WTC11 (cell line): ENCODE data around the gene POLR3A. TPM values are rescaled to one million over a fixed set of nuclear protein-coding genes. Genes with fewer than 3 reads are reported as not detected.

Experiments
- ATAC-seq: fragments of 200-7000 bp; cut with Tn5 transposase; 2 replicates; pipeline ENCODE4 v1.10.0; 2021; ENCODE audit warnings: mild to moderate bottlenecking, moderate library complexity
- CTCF ChIA-PET: fragments of 300-600 bp; sonication (Branson Sonifier 250); formaldehyde crosslinking; loops from one replicate; lab custom pipeline; 2021; ENCODE audit warnings: antibody characterized with exemption; lab: Charles Lee
- POLR2A ChIA-PET: fragments of 350-600 bp; sonication (Branson Sonifier 250); formaldehyde crosslinking; loops from one replicate; lab custom pipeline; 2021; ENCODE audit warnings: antibody characterized with exemption; lab: Charles Lee
- DNase-seq: peaks from one replicate; pipeline ENCODE4 v3.0.0; 2021; ENCODE audit warnings: low spot score
- H3K27ac Mint-ChIP-seq: 2 replicates; pipeline ENCODE4 v1.8.0; 2021; ENCODE audit warnings: mixed read lengths
- H3K27me3 Mint-ChIP-seq: 2 replicates; pipeline ENCODE4 v1.8.0; 2021; ENCODE audit warnings: low read depth, mild to moderate bottlenecking, moderate library complexity, mixed read lengths
- H3K36me3 Mint-ChIP-seq: 2 replicates; pipeline ENCODE4 v1.8.0; 2021; ENCODE audit warnings: mixed read lengths
- H3K4me1 Mint-ChIP-seq: 2 replicates; pipeline ENCODE4 v1.8.0; 2022; ENCODE audit warnings: mixed read lengths
- H3K4me3 Mint-ChIP-seq: 2 replicates; pipeline ENCODE4 v1.8.0; 2021; ENCODE audit warnings: mild to moderate bottlenecking, moderate library complexity, mixed read lengths
- H3K9me3 Mint-ChIP-seq: 2 replicates; pipeline ENCODE4 v1.8.0; 2021; ENCODE audit warnings: mixed read lengths
- AFF4 ChIP-seq: sonication (generic); formaldehyde crosslinking; IDR thresholded peaks from 2 replicates; pipeline ENCODE4 v1.8.1; 2023; ENCODE audit warnings: mild to moderate bottlenecking, missing genetic modification reagents, borderline replicate concordance
- ATF1 ChIP-seq: sonication (generic); formaldehyde crosslinking; IDR thresholded peaks from 2 replicates; pipeline ENCODE4 v1.8.1; 2023; ENCODE audit warnings: mild to moderate bottlenecking, moderate library complexity, missing genetic modification reagents
- FOXK1 ChIP-seq: sonication (generic); formaldehyde crosslinking; IDR thresholded peaks from 2 replicates; pipeline ENCODE4 v1.8.0; 2022; ENCODE audit warnings: mild to moderate bottlenecking, moderate library complexity, missing genetic modification reagents
- FOXP1 ChIP-seq: sonication (generic); formaldehyde crosslinking; IDR thresholded peaks from 2 replicates; pipeline ENCODE4 v1.8.0; 2022; ENCODE audit warnings: missing genetic modification reagents, mild to moderate bottlenecking, moderate library complexity, borderline replicate concordance
- GTF2I ChIP-seq: fragments of 250-450 bp; sonication (Bioruptor Pico); conservative IDR thresholded peaks from 2 replicates; pipeline ENCODE4 v1.4.0; 2021; ENCODE audit warnings: mild to moderate bottlenecking
- NFE2L1 ChIP-seq: sonication (generic); formaldehyde crosslinking; IDR thresholded peaks from 2 replicates; pipeline ENCODE4 v1.8.1; 2023; ENCODE audit warnings: missing genetic modification reagents
- OVOL2 ChIP-seq: fragments of 250-450 bp; sonication (Bioruptor Pico); IDR thresholded peaks from 2 replicates; pipeline ENCODE4 v1.9.0; 2021; ENCODE audit warnings: mild to moderate bottlenecking, borderline replicate concordance
- SMAD4 ChIP-seq: sonication (generic); formaldehyde crosslinking; IDR thresholded peaks from 2 replicates; pipeline ENCODE4 v1.8.0; 2022; ENCODE audit warnings: mild to moderate bottlenecking, missing genetic modification reagents
- TEAD1 ChIP-seq: sonication (generic); formaldehyde crosslinking; IDR thresholded peaks from 2 replicates; pipeline ENCODE4 v1.8.0; 2022; ENCODE audit warnings: mild to moderate bottlenecking, missing genetic modification reagents
- TEAD4 ChIP-seq: sonication (generic); formaldehyde crosslinking; IDR thresholded peaks from 2 replicates; pipeline ENCODE4 v1.8.0; 2022; ENCODE audit warnings: mild to moderate bottlenecking, missing genetic modification reagents
- ZBTB21 ChIP-seq: sonication (generic); formaldehyde crosslinking; IDR thresholded peaks from 2 replicates; pipeline ENCODE4 v1.8.1; 2023; ENCODE audit warnings: mild to moderate bottlenecking, missing genetic modification reagents, borderline replicate concordance
- ZMAT4 ChIP-seq: fragments of 250-450 bp; sonication (Bioruptor Pico); IDR thresholded peaks from 2 replicates; pipeline ENCODE4 v1.9.0; 2021; ENCODE audit warnings: mild to moderate bottlenecking
- ZNF121 ChIP-seq: sonication (generic); formaldehyde crosslinking; IDR thresholded peaks from 2 replicates; pipeline ENCODE4 v1.8.0; 2023; ENCODE audit warnings: missing genetic modification reagents
- ZNF138 ChIP-seq: sonication (generic); formaldehyde crosslinking; conservative IDR thresholded peaks from 2 replicates; pipeline ENCODE4 v1.8.1; 2022; ENCODE audit warnings: mild to moderate bottlenecking, moderate library complexity, missing genetic modification reagents
- ZNF232 ChIP-seq: sonication (generic); formaldehyde crosslinking; IDR thresholded peaks from 2 replicates; pipeline ENCODE4 v1.8.0; 2022; ENCODE audit warnings: mild to moderate bottlenecking, missing genetic modification reagents
- ZNF281 ChIP-seq: sonication (generic); formaldehyde crosslinking; IDR thresholded peaks from 2 replicates; pipeline ENCODE4 v1.8.0; 2023; ENCODE audit warnings: mild to moderate bottlenecking, missing genetic modification reagents
- ZNF396 ChIP-seq: fragments of 250-450 bp; sonication (Bioruptor Pico); IDR thresholded peaks from 2 replicates; pipeline ENCODE4 v1.8.0; 2021; ENCODE audit warnings: mild to moderate bottlenecking, moderate library complexity, borderline replicate concordance
- ZNF425 ChIP-seq: fragments of 250-450 bp; sonication (Bioruptor Pico); conservative IDR thresholded peaks from 2 replicates; pipeline ENCODE4 v1.9.0; 2021; ENCODE audit warnings: mild to moderate bottlenecking
- total RNA-seq: library from RNA; stranded (reverse); gene quantifications from 3 replicates; pipeline ENCODE4 v1.2.3, GENCODE V29; 2021
- TF ChIP-seq, protein P1 (sequence below): sonication (generic); formaldehyde crosslinking; IDR thresholded peaks from 2 replicates; pipeline ENCODE4 v1.8.0; 2022; ENCODE audit warnings: mild to moderate bottlenecking, missing genetic modification reagents
- TF ChIP-seq, protein P2 (sequence below): sonication (generic); formaldehyde crosslinking; IDR thresholded peaks from 2 replicates; pipeline ENCODE4 v1.8.0; 2022; ENCODE audit warnings: mild to moderate bottlenecking, missing genetic modification reagents
- TF ChIP-seq, protein P3 (sequence below): sonication (generic); formaldehyde crosslinking; IDR thresholded peaks from 2 replicates; pipeline ENCODE4 v1.8.1; 2023; ENCODE audit warnings: mild to moderate bottlenecking, missing genetic modification reagents

The POLR3A gene
- total RNA-seq, 1 experiment from 2014 or later, result 32.2 TPM

GRCh38 chr10:77949167-77949566 is 80.1 kb downstream of the POLR3A start:
- Mint-ChIP-seq H3K27me3 (0 out of 2 replicates have a peak, but pooled peaks cover 3% of the 10 kb centered on the region), H3K9me3 (peaks cover 18% of the 10 kb centered on the region), H3K36me3 (peaks cover 21% of the 10 kb centered on the region), H3K27ac (peak overlapping the region; percentile 97), H3K4me1 (peaks cover 14% of the 10 kb centered on the region), H3K4me3 (peak overlapping the region; percentile 30)
- ATAC-seq (peak; percentile 98), DNase-seq (peak; percentile 84)
- TF ChIP-seq TEAD4 (CRISPR knock-in tag) (0 out of 2 replicates have a peak, but pooled peaks have one; percentile 59), TEAD1 (CRISPR knock-in tag) (peak; percentile 74; the same call in 1 of the 2 replicates), NFE2L1 (peak; percentile 82), SMAD4 (CRISPR knock-in tag) (peak; percentile 75; the same call in 1 of the 2 replicates), ZNF232 (0 out of 2 replicates have a peak, but pooled peaks have one; percentile 22), ZNF281 (CRISPR knock-in tag) (peak; percentile 60; the same call in 1 of the 2 replicates), ATF1 (CRISPR knock-in tag) (no peak), AFF4 (no peak), ZNF121 (CRISPR knock-in tag) (peak; percentile 97), FOXK1 (peak; percentile 33; the same call in 1 of the 2 replicates), ZBTB21 (CRISPR knock-in tag) (no peak)
- TF ChIP-seq, protein P1, sequence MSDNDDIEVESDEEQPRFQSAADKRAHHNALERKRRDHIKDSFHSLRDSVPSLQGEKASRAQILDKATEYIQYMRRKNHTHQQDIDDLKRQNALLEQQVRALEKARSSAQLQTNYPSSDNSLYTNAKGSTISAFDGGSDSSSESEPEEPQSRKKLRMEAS (CRISPR knock-in tag), result peak; percentile 67; the same call in 1 of the 2 replicates
- TF ChIP-seq, protein P2, sequence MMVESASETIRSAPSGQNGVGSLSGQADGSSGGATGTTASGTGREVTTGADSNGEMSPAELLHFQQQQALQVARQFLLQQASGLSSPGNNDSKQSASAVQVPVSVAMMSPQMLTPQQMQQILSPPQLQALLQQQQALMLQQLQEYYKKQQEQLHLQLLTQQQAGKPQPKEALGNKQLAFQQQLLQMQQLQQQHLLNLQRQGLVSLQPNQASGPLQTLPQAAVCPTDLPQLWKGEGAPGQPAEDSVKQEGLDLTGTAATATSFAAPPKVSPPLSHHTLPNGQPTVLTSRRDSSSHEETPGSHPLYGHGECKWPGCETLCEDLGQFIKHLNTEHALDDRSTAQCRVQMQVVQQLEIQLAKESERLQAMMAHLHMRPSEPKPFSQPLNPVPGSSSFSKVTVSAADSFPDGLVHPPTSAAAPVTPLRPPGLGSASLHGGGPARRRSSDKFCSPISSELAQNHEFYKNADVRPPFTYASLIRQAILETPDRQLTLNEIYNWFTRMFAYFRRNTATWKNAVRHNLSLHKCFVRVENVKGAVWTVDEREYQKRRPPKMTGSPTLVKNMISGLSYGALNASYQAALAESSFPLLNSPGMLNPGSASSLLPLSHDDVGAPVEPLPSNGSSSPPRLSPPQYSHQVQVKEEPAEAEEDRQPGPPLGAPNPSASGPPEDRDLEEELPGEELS, result 0 out of 2 replicates have a peak, but pooled peaks have one; percentile 31
- ChIA-PET POLR2A (interaction anchor here (1.7 kb wide), 1 partner anchor 23 kb away, joined by 9 read pairs; the partner anchor contains the start of gene DLG5), CTCF (interaction anchor here (0.7 to 2.4 kb wide), 7 partner anchors 11 to 238 kb away, joined by 3 to 23 read pairs (median 7); no protein-coding TSS in a partner anchor)

- CTCF ChIA-PET, result interaction anchor here (0.7 to 1.5 kb wide), 3 partner anchors 29 to 234 kb away, joined by 4 to 7 read pairs (median 6); no protein-coding TSS in a partner anchor
- Mint-ChIP-seq H3K27ac (no peak overlapping the region; the same call in 1 of the 2 replicates), H3K4me3 (no peak overlapping the region), H3K36me3 (peaks cover 8% of the 10 kb centered on the region), H3K4me1 (peaks cover 25% of the 10 kb centered on the region), H3K9me3 (peaks cover 8% of the 10 kb centered on the region), H3K27me3 (no peaks in the 10 kb centered on the region)
- DNase-seq (no peak), ATAC-seq (no peak)
- POLR2A ChIA-PET, result no interaction called here
- TF ChIP-seq NFE2L1 (no peak), FOXP1 (no peak), GTF2I (CRISPR knock-in tag) (no peak), OVOL2 (CRISPR knock-in tag) (no peak), ZNF396 (no peak), ZMAT4 (CRISPR knock-in tag) (no peak), ZNF425 (CRISPR knock-in tag) (no peak), ZNF138 (CRISPR knock-in tag) (no peak), ZBTB21 (CRISPR knock-in tag) (no peak)
- TF ChIP-seq, protein P3, sequence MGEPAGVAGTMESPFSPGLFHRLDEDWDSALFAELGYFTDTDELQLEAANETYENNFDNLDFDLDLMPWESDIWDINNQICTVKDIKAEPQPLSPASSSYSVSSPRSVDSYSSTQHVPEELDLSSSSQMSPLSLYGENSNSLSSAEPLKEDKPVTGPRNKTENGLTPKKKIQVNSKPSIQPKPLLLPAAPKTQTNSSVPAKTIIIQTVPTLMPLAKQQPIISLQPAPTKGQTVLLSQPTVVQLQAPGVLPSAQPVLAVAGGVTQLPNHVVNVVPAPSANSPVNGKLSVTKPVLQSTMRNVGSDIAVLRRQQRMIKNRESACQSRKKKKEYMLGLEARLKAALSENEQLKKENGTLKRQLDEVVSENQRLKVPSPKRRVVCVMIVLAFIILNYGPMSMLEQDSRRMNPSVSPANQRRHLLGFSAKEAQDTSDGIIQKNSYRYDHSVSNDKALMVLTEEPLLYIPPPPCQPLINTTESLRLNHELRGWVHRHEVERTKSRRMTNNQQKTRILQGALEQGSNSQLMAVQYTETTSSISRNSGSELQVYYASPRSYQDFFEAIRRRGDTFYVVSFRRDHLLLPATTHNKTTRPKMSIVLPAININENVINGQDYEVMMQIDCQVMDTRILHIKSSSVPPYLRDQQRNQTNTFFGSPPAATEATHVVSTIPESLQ, result no peak
These were observed 83.2 kb downstream of the POLR3A start for GRCh38 chr10:77946084-77946483.
